Naive thymus-derived CD4-positive, alpha-beta T cell (primary cell): ENCODE data around the gene KAT8. TPM values are rescaled to one million over a fixed set of nuclear protein-coding genes. Genes with fewer than 3 reads are reported as not detected.

Experiments used
- ATAC-seq: fragments of 150-1000 bp; cut with Tn5 transposase; 2 replicates; pipeline ENCODE4 v1.10.0; 2021; ENCODE audit warnings: mild to moderate bottlenecking, moderate library complexity
- CTCF ChIA-PET: fragments of 350-600 bp; sonication (Branson Sonifier 250); formaldehyde crosslinking; loops from one replicate; lab custom pipeline; 2021; ENCODE audit warnings: antibody characterized with exemption; lab: Charles Lee
- POLR2A ChIA-PET: fragments of 350-600 bp; sonication (Branson Sonifier 250); formaldehyde crosslinking; loops from one replicate; lab custom pipeline; 2021; ENCODE audit warnings: antibody characterized with exemption, inconsistent platforms; lab: Charles Lee
- DNase-seq, 9 donors: peaks; one replicate each; pipeline versions ENCODE4 v3.0.0 to v3.0.0-alpha.2; 2020 to 2022; ENCODE audit warnings: mixed read lengths in 1 of 9
- H3K27ac ChIP-seq: one replicate; pipeline ENCODE4 v1.7.0; 2013; ENCODE audit warnings: mild to moderate bottlenecking, low read depth, low read length, moderate library complexity
- H3K27me3 ChIP-seq, 2 donors: one replicate each; pipeline ENCODE4 v1.7.0; 2013; ENCODE audit warnings: low read length in 2 of 2, mild to moderate bottlenecking in 2 of 2, moderate library complexity in 2 of 2; ENCODE audit not compliant: control insufficient read depth in 2 of 2, insufficient read depth in 2 of 2
- H3K36me3 ChIP-seq, 3 experiments: 1 replicate in 2 of 3; 2 replicates in 1 of 3; pipeline ENCODE4 v1.7.0; 2013; ENCODE audit warnings: low read length in 3 of 3, mild to moderate bottlenecking in 3 of 3, moderate library complexity in 1 of 3; ENCODE audit not compliant: insufficient read depth in 3 of 3, control insufficient read depth in 2 of 3
- H3K4me1 ChIP-seq, 2 donors: one replicate each; pipeline ENCODE4 v1.7.0; 2013; ENCODE audit warnings: low read length in 2 of 2, mild to moderate bottlenecking in 2 of 2, moderate library complexity in 1 of 2; ENCODE audit not compliant: control insufficient read depth in 2 of 2, insufficient read depth in 2 of 2
- H3K4me3 ChIP-seq: 2 replicates; pipeline ENCODE4 v1.7.0; 2013; ENCODE audit warnings: mild to moderate bottlenecking, low read length
- H3K9me3 ChIP-seq, 3 experiments: 1 replicate in 2 of 3; 2 replicates in 1 of 3; pipeline ENCODE4 v1.7.0; 2013; ENCODE audit warnings: low read length in 3 of 3; ENCODE audit not compliant: control insufficient read depth in 2 of 3
- H3K27ac Mint-ChIP-seq, 9 donors: one replicate each; pipeline ENCODE4 v1.8.0; 2020 to 2022; ENCODE audit warnings: mixed read lengths in 9 of 9, mild to moderate bottlenecking in 8 of 9, moderate library complexity in 5 of 9, inconsistent platforms in 2 of 9
- H3K27me3 Mint-ChIP-seq, 5 donors: one replicate each; pipeline ENCODE4 v1.8.0; 2021 to 2022; ENCODE audit warnings: mixed read lengths in 5 of 5, mild to moderate bottlenecking in 1 of 5
- H3K36me3 Mint-ChIP-seq, 5 donors: one replicate each; pipeline ENCODE4 v1.8.0; 2020 to 2022; ENCODE audit warnings: mixed read lengths in 5 of 5, mild to moderate bottlenecking in 3 of 5, inconsistent platforms in 1 of 5
- H3K4me1 Mint-ChIP-seq, 7 donors: one replicate each; pipeline ENCODE4 v1.8.0; 2020 to 2022; ENCODE audit warnings: mixed read lengths in 7 of 7, mild to moderate bottlenecking in 3 of 7, inconsistent platforms in 1 of 7
- H3K4me3 Mint-ChIP-seq, 10 donors: one replicate each; pipeline ENCODE4 v1.8.0; 2020 to 2022; ENCODE audit warnings: mild to moderate bottlenecking in 10 of 10, mixed read lengths in 10 of 10, moderate library complexity in 6 of 10, inconsistent platforms in 2 of 10
- H3K9me3 Mint-ChIP-seq, 11 donors: one replicate each; pipeline ENCODE4 v1.8.0; 2020 to 2022; ENCODE audit warnings: mixed read lengths in 11 of 11, mild to moderate bottlenecking in 4 of 11, inconsistent platforms in 1 of 11, moderate library complexity in 1 of 11
- intact Hi-C, 2 donors: fragments of 100-400 bp; cut with micrococcal nuclease; formaldehyde crosslinking; loops; one replicate each; pipeline ENCODE4 v1.15.1; 2023
- polyA plus RNA-seq, 2 donors: library from polyadenylated mRNA; unstranded; fragments of 300-500 nt; fragmentation: Illumina TruSeq; gene quantifications; one replicate each; pipeline ENCODE4 v1.2.3, GENCODE V29; 2021
- total RNA-seq, 6 experiments: library from RNA in 5 of 6; stranded (reverse) in 5 of 6; gene quantifications; 1 replicate in 5 of 6; 2 replicates in 1 of 6; pipeline ENCODE4 v1.2.3 and lab custom pipeline; 2021 to 2026

KAT8 gene
- total and polyA plus RNA-seq, 7 experiments from 2014 or later, result 63.0 to 134 (median 109) TPM

GRCh38 chr16:31112711-31113110 is 4.8 kb upstream of the KAT8 start:
- no peak overlapping the region for H3K4me3 ChIP-seq
- intact Hi-C loops, result no loop called here
- ChIA-PET POLR2A (interaction anchor here (1.2 kb wide), 1 partner anchor 39 kb away, joined by 3 read pairs; the partner anchor contains the start of gene ZNF668), CTCF (no interaction called here)
- Mint-ChIP-seq H3K27me3 (no peaks in the 10 kb centered on the region), H3K36me3 (peaks cover 0 to 11% (median 0%) of the 10 kb centered on the region in 5 donors), H3K27ac (no peak overlapping the region), H3K4me1 (peaks cover 9 to 34% (median 14%) of the 10 kb centered on the region in 7 donors), H3K4me3 (peak overlapping the region in 1 of 10 donors; percentile 25), H3K9me3 (no peaks in the 10 kb centered on the region)
- ATAC-seq (no peak), DNase-seq (no peak)
- H3K4me1 ChIP-seq, result peaks cover 3 to 16% of the 10 kb centered on the region in 2 donors
- no peak overlapping the region for H3K27ac ChIP-seq
- peaks cover 0 to 38% (median 0%) of the 10 kb centered on the region in 3 experiments for H3K36me3 ChIP-seq
- H3K27me3 ChIP-seq, result no peaks in the 10 kb centered on the region
- no peaks in the 10 kb centered on the region for H3K9me3 ChIP-seq

DNA sequence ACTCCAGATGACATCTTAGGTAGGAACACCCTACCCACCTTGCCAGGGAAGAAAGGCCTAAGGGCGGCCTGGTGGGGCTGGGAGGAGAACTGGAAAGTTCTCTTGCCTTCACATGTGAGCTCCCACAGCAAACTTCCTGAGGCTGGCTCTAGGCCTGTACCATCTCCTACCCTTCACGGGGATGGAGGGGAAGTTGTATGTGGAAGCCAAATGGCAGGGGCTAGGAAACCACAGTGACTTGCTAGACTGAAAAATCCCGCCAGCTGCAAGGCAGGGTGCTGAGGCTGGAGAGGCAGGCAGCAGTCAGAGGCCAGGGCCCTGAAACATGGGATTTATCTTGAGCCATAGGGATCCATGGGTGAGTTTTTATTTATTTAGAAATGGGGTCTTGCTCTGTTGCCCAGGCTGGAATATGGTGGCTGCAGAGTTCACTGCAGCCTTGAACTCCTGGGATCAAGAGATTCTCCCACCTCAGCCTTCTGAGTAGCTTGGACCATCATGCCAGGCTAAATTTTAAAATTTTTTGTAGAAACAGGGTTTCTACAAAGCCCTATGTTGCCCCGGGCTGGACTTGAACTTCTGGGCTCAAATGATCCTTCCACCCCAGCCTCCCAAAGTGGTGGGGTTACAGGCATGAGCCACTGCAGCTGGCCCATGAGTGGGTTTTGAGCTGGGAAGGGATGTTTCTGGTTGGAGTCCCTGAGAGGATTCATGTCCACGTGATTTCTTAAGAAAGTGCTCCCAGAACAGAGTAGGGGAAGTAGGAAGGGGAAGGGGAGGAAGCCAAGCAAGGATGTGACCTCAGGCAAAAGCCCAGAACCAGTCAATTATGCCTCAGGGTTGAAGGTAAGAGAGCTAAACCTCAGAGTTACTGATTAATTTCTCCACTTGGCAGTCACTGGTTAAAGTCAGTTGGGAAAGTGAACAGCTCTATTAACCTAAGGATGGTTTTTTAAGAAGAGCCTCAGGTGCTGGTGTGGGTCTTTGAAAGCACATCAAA is 4.0 kb upstream of the KAT8 start:
- POLR2A ChIA-PET, result interaction anchor here (1.0 to 2.6 kb wide), 3 partner anchors 28 to 67 kb away, joined by 3 to 10 read pairs (median 3); partner anchors contain the start of genes FUS and ZNF668
- H3K4me1 Mint-ChIP-seq, result peaks cover 11 to 35% (median 18%) of the 10 kb centered on the region in 7 donors
- H3K4me1 ChIP-seq, result peaks cover 5 to 16% of the 10 kb centered on the region in 2 donors
- H3K9me3 ChIP-seq, result no peaks in the 10 kb centered on the region
- H3K27me3 Mint-ChIP-seq, result no peaks in the 10 kb centered on the region
- peaks cover 0 to 3% (median 0%) of the 10 kb centered on the region in 11 donors for H3K9me3 Mint-ChIP-seq
- no peak for ATAC-seq
- H3K27ac Mint-ChIP-seq, result peak overlapping the region in 6 of 9 donors; percentile 6 to 74 (median 50)
- no peak overlapping the region for H3K4me3 ChIP-seq
- peaks cover 0 to 35% (median 0%) of the 10 kb centered on the region in 3 experiments for H3K36me3 ChIP-seq
- DNase-seq, result no peak
- intact Hi-C loops, result no loop called here
- peak overlapping the region in 2 of 10 donors; percentile 38 to 47 for H3K4me3 Mint-ChIP-seq
- H3K36me3 Mint-ChIP-seq, result peaks cover 0 to 11% (median 0%) of the 10 kb centered on the region in 5 donors
- no peaks in the 10 kb centered on the region for H3K27me3 ChIP-seq
- CTCF ChIA-PET, result no interaction called here
- no peak overlapping the region for H3K27ac ChIP-seq

DNA sequence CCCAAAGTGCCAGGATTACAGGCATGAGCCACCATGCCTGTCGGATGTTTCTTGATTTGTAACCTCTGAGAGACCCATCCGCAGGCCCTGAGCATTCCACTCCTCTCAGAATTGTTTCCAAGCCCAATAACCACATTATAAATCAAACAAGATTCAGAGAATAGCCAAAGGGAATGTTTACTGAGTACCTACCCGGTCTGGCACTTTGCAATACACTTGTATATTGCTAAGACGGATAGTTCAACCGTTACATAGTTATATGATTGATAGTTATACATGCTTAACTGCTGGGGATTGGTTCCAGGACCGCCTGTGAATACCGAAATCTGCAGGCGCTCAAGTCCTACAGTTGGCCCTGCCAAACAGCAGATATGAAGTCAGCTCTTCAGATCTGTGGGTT is 3.0 kb upstream of the KAT8 start:
- DNase-seq, result no peak
- intact Hi-C loops, result no loop called here

DNA sequence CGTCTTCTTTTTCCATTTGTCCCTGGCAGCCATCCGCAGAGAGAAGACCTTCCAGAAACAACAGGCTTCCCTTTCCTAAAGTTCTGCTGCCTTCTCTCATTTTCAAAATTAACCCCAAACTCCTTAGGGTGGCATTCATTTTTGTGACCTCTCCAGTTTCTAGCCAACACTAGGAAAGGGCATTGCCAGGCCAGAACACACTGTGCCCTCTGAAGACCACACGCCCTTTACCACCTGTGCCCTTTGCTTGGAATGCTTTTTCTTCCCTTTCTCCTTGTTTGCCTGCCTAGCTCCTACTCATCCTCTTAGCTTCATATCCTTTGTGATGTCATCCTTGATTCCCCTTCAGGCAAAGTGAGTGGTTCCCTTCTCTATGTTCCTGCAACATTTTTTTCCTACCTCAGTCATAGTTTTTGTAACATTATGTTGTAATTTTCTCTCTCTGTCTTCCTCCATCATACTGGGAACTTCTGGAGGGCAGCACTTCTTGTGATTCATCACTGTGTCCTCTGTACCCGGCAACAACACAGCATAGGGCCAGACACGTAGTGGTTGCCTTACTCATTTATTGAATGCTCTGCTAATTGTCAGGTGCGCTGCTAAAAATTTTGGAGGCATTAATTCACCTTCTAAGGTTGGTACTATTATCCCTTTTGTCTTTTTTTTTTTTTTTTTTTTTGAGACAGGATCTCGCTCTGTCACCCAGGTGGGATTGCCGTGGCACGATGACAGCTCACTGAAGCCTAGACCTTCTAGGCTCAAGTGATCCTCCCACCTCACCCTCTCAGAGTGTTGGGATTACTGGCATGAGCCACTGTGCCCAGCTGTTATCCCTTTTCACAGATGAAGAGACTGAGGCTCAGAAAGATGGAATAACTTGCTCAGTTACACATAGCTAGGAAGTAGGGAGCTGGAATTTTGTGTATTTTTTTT is 1.0 kb downstream of the KAT8 start:
- H3K4me1 ChIP-seq, result peaks cover 7 to 15% of the 10 kb centered on the region in 2 donors
- ATAC-seq, result no peak
- peaks cover 5 to 41% (median 9%) of the 10 kb centered on the region in 3 experiments for H3K36me3 ChIP-seq
- H3K4me3 ChIP-seq, result peak overlapping the region; percentile 65
- H3K27me3 ChIP-seq, result no peaks in the 10 kb centered on the region
- H3K27ac ChIP-seq, result peak overlapping the region; percentile 98
- Mint-ChIP-seq H3K36me3 (peaks cover 0 to 20% (median 10%) of the 10 kb centered on the region in 5 donors), H3K27ac (peak overlapping the region; percentile 77 to 96 (median 89)), H3K4me3 (peak overlapping the region; percentile 86 to 95 (median 90)), H3K9me3 (peaks cover 0 to 4% (median 0%) of the 10 kb centered on the region in 11 donors), H3K27me3 (no peaks in the 10 kb centered on the region), H3K4me1 (peaks cover 12 to 32% (median 24%) of the 10 kb centered on the region in 7 donors)
- ChIA-PET POLR2A (interaction anchor here (0.6 to 6.0 kb wide), 19 partner anchors 8 to 755 kb away, joined by 3 to 87 read pairs (median 5); partner anchors contain the start of genes ARMC5, BCKDK, FUS and ORAI3), CTCF (interaction anchor here (0.6 to 3.1 kb wide), 3 partner anchors 21 to 46 kb away, joined by 3 to 14 read pairs (median 5); no protein-coding TSS in a partner anchor)
- H3K9me3 ChIP-seq, result no peaks in the 10 kb centered on the region
- intact Hi-C loops, result loop anchor here (2.0 to 5.0 kb wide), 3 partner anchors 14 to 214 kb away; partner anchors contain the start of gene PYCARD (in 1 of the 2)
- no peak for DNase-seq

More for the DNA sequence above, 3.0 kb upstream of the KAT8 start:
- Mint-ChIP-seq H3K4me1 (peaks cover 14 to 39% (median 23%) of the 10 kb centered on the region in 7 donors), H3K36me3 (peaks cover 0 to 10% (median 0%) of the 10 kb centered on the region in 5 donors), H3K9me3 (peaks cover 0 to 4% (median 0%) of the 10 kb centered on the region in 11 donors), H3K27me3 (no peaks in the 10 kb centered on the region), H3K27ac (peak overlapping the region in 1 of 9 donors; percentile 59), H3K4me3 (no peak overlapping the region)
- Histone ChIP-seq H3K9me3 (no peaks in the 10 kb centered on the region), H3K4me3 (no peak overlapping the region), H3K27me3 (no peaks in the 10 kb centered on the region), H3K36me3 (peaks cover 0 to 42% (median 0%) of the 10 kb centered on the region in 3 experiments), H3K4me1 (peaks cover 7 to 17% of the 10 kb centered on the region in 2 donors), H3K27ac (no peak overlapping the region)
- POLR2A ChIA-PET, result interaction anchor here (1.0 to 2.6 kb wide), 2 partner anchors 27 to 66 kb away, joined by 3 to 10 read pairs; partner anchors contain the start of gene FUS
- no peak for ATAC-seq
- CTCF ChIA-PET, result no interaction called here

GRCh38 chr16:31120129-31120528 is 2.7 kb downstream of the KAT8 start:
- H3K36me3 ChIP-seq, result peaks cover 5 to 55% (median 9%) of the 10 kb centered on the region in 3 experiments
- ChIA-PET POLR2A (interaction anchor here (0.6 to 6.0 kb wide), 3 partner anchors 13 to 23 kb away, joined by 4 to 87 read pairs (median 5); no protein-coding TSS in a partner anchor), CTCF (interaction anchor here (1.0 kb wide), 1 partner anchor 57 kb away, joined by 4 read pairs; no protein-coding TSS in a partner anchor)
- no peaks in the 10 kb centered on the region for H3K27me3 Mint-ChIP-seq
- H3K4me3 ChIP-seq, result no peak overlapping the region
- no peaks in the 10 kb centered on the region for H3K9me3 ChIP-seq
- H3K4me1 ChIP-seq, result peaks cover 7 to 15% of the 10 kb centered on the region in 2 donors
- no peak for ATAC-seq
- peak overlapping the region in 1 of 9 donors; percentile 65 for H3K27ac Mint-ChIP-seq
- no peak overlapping the region for H3K27ac ChIP-seq
- H3K27me3 ChIP-seq, result no peaks in the 10 kb centered on the region
- no peak for DNase-seq
- intact Hi-C loops, result no loop called here
- H3K4me1 Mint-ChIP-seq, result peaks cover 12 to 32% (median 18%) of the 10 kb centered on the region in 7 donors
- peaks cover 0 to 4% (median 0%) of the 10 kb centered on the region in 11 donors for H3K9me3 Mint-ChIP-seq
- H3K4me3 Mint-ChIP-seq, result no peak overlapping the region
- peaks cover 0 to 20% (median 13%) of the 10 kb centered on the region in 5 donors for H3K36me3 Mint-ChIP-seq
